Measurements from ENCODE around the gene IKZF3. TPM values are rescaled to one million over a fixed set of nuclear protein-coding genes. Genes with fewer than 3 reads are reported as not detected.

IKZF3 gene
- total and polyA plus RNA-seq, 7 experiments from 2014 or later, result 9.7 to 77.8 (median 55.5) TPM

GRCh38 chr17:39772987-39773934 is 90.9 kb downstream of the IKZF3 start:
- peak in 1 of 9 donors; percentile 22 for DNase-seq
- Mint-ChIP-seq H3K4me3 (peak overlapping the region; percentile 48 to 83 (median 78)), H3K9me3 (no peaks in the 10 kb centered on the region), H3K4me1 (peaks cover 72 to 99% (median 95%) of the 10 kb centered on the region in 7 donors), H3K27ac (peak overlapping the region; percentile 79 to 98 (median 94)), H3K36me3 (peaks cover 5 to 37% (median 19%) of the 10 kb centered on the region in 5 donors), H3K27me3 (no peaks in the 10 kb centered on the region)
- ChIA-PET POLR2A (interaction anchor here (1.0 to 4.7 kb wide), 5 partner anchors 10 to 46 kb away, joined by 4 to 48 read pairs (median 6); no protein-coding TSS in a partner anchor), CTCF (interaction anchor here (0.6 kb wide), 1 partner anchor 626 kb away, joined by 4 read pairs; no protein-coding TSS in a partner anchor)
- Histone ChIP-seq H3K4me1 (ENCODE audit: control insufficient read depth in 2 of 2, insufficient read depth in 2 of 2, low read length in 2 of 2) (peaks cover 63 to 87% of the 10 kb centered on the region in 2 donors), H3K4me3 (ENCODE audit: low read length) (peak overlapping the region; percentile 34), H3K9me3 (ENCODE audit: control insufficient read depth in 2 of 3, low read length in 3 of 3) (no peaks in the 10 kb centered on the region), H3K36me3 (ENCODE audit: control insufficient read depth in 2 of 3, insufficient read depth in 3 of 3, low read length in 3 of 3) (peaks cover 0 to 2% (median 0%) of the 10 kb centered on the region in 3 experiments), H3K27me3 (ENCODE audit: control insufficient read depth in 2 of 2, insufficient read depth in 2 of 2, low read length in 2 of 2) (no peaks in the 10 kb centered on the region), H3K27ac (ENCODE audit: low read depth, low read length) (peak overlapping the region; percentile 71)
- no peak for ATAC-seq
- intact Hi-C loops (cut with micrococcal nuclease), result loop anchor here in 1 of 2 donors (5.0 kb wide), 1 partner anchor 89 kb away; the partner anchor contains the start of gene IKZF3

- Histone ChIP-seq H3K4me3 (ENCODE audit: low read length) (peak overlapping the region; percentile 34), H3K36me3 (ENCODE audit: control insufficient read depth in 2 of 3, insufficient read depth in 3 of 3, low read length in 3 of 3) (peaks cover 0 to 5% (median 0%) of the 10 kb centered on the region in 3 experiments), H3K9me3 (ENCODE audit: control insufficient read depth in 2 of 3, low read length in 3 of 3) (no peaks in the 10 kb centered on the region), H3K27me3 (ENCODE audit: control insufficient read depth in 2 of 2, insufficient read depth in 2 of 2, low read length in 2 of 2) (no peaks in the 10 kb centered on the region), H3K4me1 (ENCODE audit: control insufficient read depth in 2 of 2, insufficient read depth in 2 of 2, low read length in 2 of 2) (peaks cover 71 to 90% of the 10 kb centered on the region in 2 donors), H3K27ac (ENCODE audit: low read depth, low read length) (peak overlapping the region; percentile 71)
- peaks cover 71 to 98% (median 94%) of the 10 kb centered on the region in 7 donors for H3K4me1 Mint-ChIP-seq
- ChIA-PET CTCF (no interaction called here), POLR2A (interaction anchor here (1.0 to 1.6 kb wide), 4 partner anchors 9 to 47 kb away, joined by 4 to 8 read pairs (median 6); no protein-coding TSS in a partner anchor)
- no peak for ATAC-seq
- H3K27me3 Mint-ChIP-seq, result no peaks in the 10 kb centered on the region
- H3K36me3 Mint-ChIP-seq, result peaks cover 7 to 42% (median 24%) of the 10 kb centered on the region in 5 donors
- H3K9me3 Mint-ChIP-seq, result no peaks in the 10 kb centered on the region
- peak overlapping the region; percentile 63 to 83 (median 78) for H3K4me3 Mint-ChIP-seq
- intact Hi-C loops (cut with micrococcal nuclease), result loop anchor here in 1 of 2 donors (5.0 kb wide), 1 partner anchor 90 kb away; the partner anchor contains the start of gene IKZF3
- no peak for DNase-seq
- H3K27ac Mint-ChIP-seq, result peak overlapping the region; percentile 79 to 98 (median 94)
Measured at GRCh38 chr17:39772415-39772814, 91.7 kb downstream of the IKZF3 start.

- POLR2A ChIA-PET, result interaction anchor here (0.6 to 2.2 kb wide), 20 partner anchors 10 to 157 kb away, joined by 3 to 26 read pairs (median 4); partner anchors contain the start of genes IKZF3, LRRC3C, ORMDL3 and ZPBP2
- DNase-seq, result peak in 7 of 9 donors; percentile 46 to 81 (median 63)
Measured at GRCh38 chr17:39769974-39770587, 94.0 kb downstream of the IKZF3 start.

GRCh38 chr17:39767147-39767546 is 97.0 kb downstream of the IKZF3 start:
- H3K27me3 ChIP-seq (ENCODE audit: control insufficient read depth in 2 of 2, insufficient read depth in 2 of 2, low read length in 2 of 2), result no peaks in the 10 kb centered on the region
- H3K4me1 ChIP-seq (ENCODE audit: control insufficient read depth in 2 of 2, insufficient read depth in 2 of 2, low read length in 2 of 2), result peaks cover 50 to 75% of the 10 kb centered on the region in 2 donors
- CTCF ChIA-PET, result interaction anchor here (0.6 to 1.2 kb wide), 2 partner anchors 12 to 143 kb away, joined by 3 to 4 read pairs; no protein-coding TSS in a partner anchor
- Mint-ChIP-seq H3K9me3 (no peaks in the 10 kb centered on the region), H3K36me3 (peaks cover 12 to 60% (median 49%) of the 10 kb centered on the region in 5 donors), H3K27me3 (no peaks in the 10 kb centered on the region), H3K4me1 (peaks cover 53 to 86% (median 82%) of the 10 kb centered on the region in 7 donors), H3K27ac (peak overlapping the region; percentile 48 to 96 (median 90)), H3K4me3 (peak overlapping the region in 2 of 10 donors; percentile 8 to 58)
- POLR2A ChIA-PET, result interaction anchor here (0.9 to 1.8 kb wide), 3 partner anchors 10 to 94 kb away, joined by 3 to 5 read pairs (median 4); no protein-coding TSS in a partner anchor
- ATAC-seq, result no peak
- no peaks in the 10 kb centered on the region for H3K9me3 ChIP-seq (ENCODE audit: control insufficient read depth in 2 of 3, low read length in 3 of 3)
- DNase-seq, result no peak
- H3K27ac ChIP-seq (ENCODE audit: low read depth, low read length), result peak overlapping the region; percentile 38
- intact Hi-C loops (cut with micrococcal nuclease), result no loop called here
- H3K4me3 ChIP-seq (ENCODE audit: low read length), result no peak overlapping the region
- H3K36me3 ChIP-seq (ENCODE audit: control insufficient read depth in 2 of 3, insufficient read depth in 3 of 3, low read length in 3 of 3), result peaks cover 12 to 34% (median 30%) of the 10 kb centered on the region in 3 experiments

More at GRCh38 chr17:39769974-39770587, 94.0 kb downstream of the IKZF3 start:
- H3K9me3 ChIP-seq (ENCODE audit: control insufficient read depth in 2 of 3, low read length in 3 of 3), result no peaks in the 10 kb centered on the region
- peaks cover 5 to 16% (median 14%) of the 10 kb centered on the region in 3 experiments for H3K36me3 ChIP-seq (ENCODE audit: control insufficient read depth in 2 of 3, insufficient read depth in 3 of 3, low read length in 3 of 3)
- no peak overlapping the region for H3K4me3 ChIP-seq (ENCODE audit: low read length)
- intact Hi-C loops (cut with micrococcal nuclease), result loop anchor here (1.0 to 5.0 kb wide), 7 partner anchors 8 to 94 kb away; partner anchors contain the start of gene IKZF3 (in 2 of the 2)
- Mint-ChIP-seq H3K4me3 (peak overlapping the region; percentile 29 to 83 (median 57)), H3K36me3 (peaks cover 7 to 59% (median 43%) of the 10 kb centered on the region in 5 donors), H3K27me3 (no peaks in the 10 kb centered on the region), H3K27ac (peak overlapping the region; percentile 78 to 98 (median 94)), H3K9me3 (no peaks in the 10 kb centered on the region), H3K4me1 (peaks cover 73 to 99% (median 98%) of the 10 kb centered on the region in 7 donors)
- CTCF ChIA-PET, result interaction anchor here (0.7 to 1.3 kb wide), 7 partner anchors 11 to 187 kb away, joined by 3 to 6 read pairs (median 3); partner anchors contain the start of gene IKZF3
- peaks cover 77 to 92% of the 10 kb centered on the region in 2 donors for H3K4me1 ChIP-seq (ENCODE audit: control insufficient read depth in 2 of 2, insufficient read depth in 2 of 2, low read length in 2 of 2)
- H3K27me3 ChIP-seq (ENCODE audit: control insufficient read depth in 2 of 2, insufficient read depth in 2 of 2, low read length in 2 of 2), result no peaks in the 10 kb centered on the region
- H3K27ac ChIP-seq (ENCODE audit: low read depth, low read length), result peak overlapping the region; percentile 71
- ATAC-seq, result peak; percentile 81

GRCh38 chr17:39765766-39766165 is 98.3 kb downstream of the IKZF3 start:
- H3K9me3 ChIP-seq (ENCODE audit: control insufficient read depth in 2 of 3, low read length in 3 of 3), result no peaks in the 10 kb centered on the region
- peaks cover 12 to 55% (median 46%) of the 10 kb centered on the region in 5 donors for H3K36me3 Mint-ChIP-seq
- no peaks in the 10 kb centered on the region for H3K27me3 Mint-ChIP-seq
- peak overlapping the region in 8 of 9 donors; percentile 13 to 95 (median 84) for H3K27ac Mint-ChIP-seq
- peak overlapping the region; percentile 3 for H3K27ac ChIP-seq (ENCODE audit: low read depth, low read length)
- ATAC-seq, result no peak
- H3K4me3 Mint-ChIP-seq, result no peak overlapping the region
- no peak for DNase-seq
- H3K4me1 Mint-ChIP-seq, result peaks cover 42 to 78% (median 74%) of the 10 kb centered on the region in 7 donors
- H3K4me1 ChIP-seq (ENCODE audit: control insufficient read depth in 2 of 2, insufficient read depth in 2 of 2, low read length in 2 of 2), result peaks cover 36 to 61% of the 10 kb centered on the region in 2 donors
- H3K27me3 ChIP-seq (ENCODE audit: control insufficient read depth in 2 of 2, insufficient read depth in 2 of 2, low read length in 2 of 2), result no peaks in the 10 kb centered on the region
- H3K4me3 ChIP-seq (ENCODE audit: low read length), result no peak overlapping the region
- ChIA-PET CTCF (interaction anchor here (1.2 kb wide), 1 partner anchor 10 kb away, joined by 4 read pairs; no protein-coding TSS in a partner anchor), POLR2A (interaction anchor here (0.6 to 3.1 kb wide), 4 partner anchors 8 to 174 kb away, joined by 3 to 26 read pairs (median 4); no protein-coding TSS in a partner anchor)
- H3K9me3 Mint-ChIP-seq, result no peaks in the 10 kb centered on the region
- intact Hi-C loops (cut with micrococcal nuclease), result no loop called here
- peaks cover 12 to 37% (median 30%) of the 10 kb centered on the region in 3 experiments for H3K36me3 ChIP-seq (ENCODE audit: control insufficient read depth in 2 of 3, insufficient read depth in 3 of 3, low read length in 3 of 3)

Data from naive thymus-derived CD4-positive, alpha-beta T cell (primary cell).